Measurements from ENCODE around the gene LLGL2.
A peak's percentile ranks its signal among the peaks of the same experiment; 100 is the strongest.

Gene LLGL2

DNA sequence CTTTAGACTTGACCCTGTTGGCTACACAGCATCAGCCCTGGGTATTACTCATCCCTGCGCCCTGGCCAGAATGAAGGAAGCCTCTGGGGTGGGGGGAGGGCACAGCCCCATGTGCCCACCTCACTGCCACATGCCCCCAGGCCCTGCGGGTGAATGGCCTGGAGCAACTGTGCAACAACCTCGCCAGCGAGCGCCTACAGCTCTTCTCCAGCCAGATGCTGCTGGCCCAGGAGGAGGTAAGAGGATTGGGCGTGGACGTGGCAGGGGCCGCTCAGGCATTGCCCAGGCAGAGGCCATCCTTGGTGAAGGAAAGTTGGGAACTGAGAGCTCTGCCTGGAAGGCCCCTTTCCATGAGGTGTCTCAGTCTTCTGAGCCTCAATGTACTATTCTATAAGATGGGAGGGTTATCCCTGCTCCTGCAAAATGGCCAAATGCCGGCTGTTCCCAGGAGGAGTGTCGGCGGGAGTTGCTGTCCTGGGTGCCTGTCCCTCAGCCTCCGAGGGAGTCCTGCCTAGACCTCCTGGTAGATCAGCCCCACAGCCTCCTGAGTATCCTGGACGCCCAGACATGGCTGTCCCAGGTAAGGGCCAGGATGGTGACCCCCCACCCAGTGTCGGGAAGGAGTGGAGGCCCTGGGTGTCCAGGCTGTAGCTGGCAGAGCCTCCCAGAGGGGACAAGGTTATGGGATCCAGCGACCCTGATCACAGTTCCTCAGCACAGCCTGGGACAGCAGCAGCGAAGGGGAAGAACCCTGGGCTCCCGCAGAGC lies 71.0 kb downstream of the LLGL2 start:
- H3K4me3 ChIP-seq (ENCODE audit: insufficient read depth, low read depth, low read length, poor library complexity, severe bottlenecking), result no peak overlapping the region
- no peak for DNase-seq
- no peaks in the 10 kb centered on the region for H3K36me3 ChIP-seq (ENCODE audit: control insufficient read depth, insufficient read depth, low read length)
- H3K4me1 ChIP-seq (ENCODE audit: control insufficient read depth, insufficient read depth, low read length, poor library complexity, severe bottlenecking), result no peaks in the 10 kb centered on the region
- no peaks in the 10 kb centered on the region for H3K9me3 ChIP-seq (ENCODE audit: control insufficient read depth, low read length)
- no peaks in the 10 kb centered on the region for H3K27me3 ChIP-seq (replicated peaks; ENCODE audit: control insufficient read depth, insufficient read depth, low read length, poor library complexity, severe bottlenecking)
- H3K27ac ChIP-seq (ENCODE audit: insufficient read depth, low read length, poor library complexity, severe bottlenecking), result no peak overlapping the region

DNA sequence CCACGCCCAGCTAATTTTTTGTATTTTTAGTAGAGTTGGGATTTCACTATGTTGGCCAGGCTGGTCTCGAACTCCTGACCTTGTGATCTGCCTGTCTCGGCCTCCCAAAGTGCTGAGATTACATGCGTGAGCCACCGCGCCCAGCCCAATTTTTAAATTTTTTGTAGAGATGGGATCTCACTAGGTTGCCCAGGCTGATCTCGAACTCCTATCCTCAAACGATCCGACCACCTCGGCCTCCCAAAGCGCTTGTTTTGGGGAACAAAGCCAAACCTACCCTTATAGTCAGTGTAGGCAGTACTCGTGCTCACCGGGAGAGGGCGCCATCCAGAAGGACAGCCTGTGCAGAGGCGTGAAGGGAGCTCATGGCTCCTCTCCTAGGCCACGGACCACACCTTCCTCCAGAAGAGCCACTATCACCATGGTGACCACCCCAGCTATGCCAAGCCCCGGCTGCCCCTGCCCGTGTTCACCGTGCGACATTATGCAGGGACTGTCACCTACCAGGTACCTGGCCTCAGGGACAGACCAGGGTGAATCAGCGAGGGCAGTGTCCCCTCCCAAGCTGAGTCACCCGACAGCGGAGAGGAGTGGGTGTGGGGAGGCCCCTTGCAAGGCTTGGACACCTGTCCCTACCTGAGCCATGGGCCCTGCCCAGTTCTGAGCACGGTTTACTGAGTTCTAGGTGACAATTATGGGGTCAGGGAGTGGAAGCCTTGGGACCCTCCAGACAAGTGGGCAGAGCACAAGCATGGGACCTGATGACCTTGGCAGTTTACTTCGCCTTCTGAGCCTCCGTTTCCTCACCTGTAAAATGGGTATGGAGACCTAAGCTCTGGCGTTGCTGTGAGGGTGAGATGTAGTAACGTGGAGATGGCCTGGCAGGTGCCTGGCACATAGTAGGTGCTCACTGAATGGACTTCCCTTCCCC lies 75.8 kb downstream of the LLGL2 start:
- DNase-seq, result peak; percentile 28 to 49 (median 38)
- H3K9me3 ChIP-seq (ENCODE audit: control insufficient read depth, low read length), result no peaks in the 10 kb centered on the region
- H3K27ac ChIP-seq (ENCODE audit: insufficient read depth, low read length, poor library complexity, severe bottlenecking), result no peak overlapping the region
- H3K36me3 ChIP-seq (ENCODE audit: control insufficient read depth, insufficient read depth, low read length), result no peaks in the 10 kb centered on the region
- H3K4me1 ChIP-seq (ENCODE audit: control insufficient read depth, insufficient read depth, low read length, poor library complexity, severe bottlenecking), result no peaks in the 10 kb centered on the region
- H3K4me3 ChIP-seq (ENCODE audit: insufficient read depth, low read depth, low read length, poor library complexity, severe bottlenecking), result no peak overlapping the region
- no peaks in the 10 kb centered on the region for H3K27me3 ChIP-seq (replicated peaks; ENCODE audit: control insufficient read depth, insufficient read depth, low read length, poor library complexity, severe bottlenecking)

DNA sequence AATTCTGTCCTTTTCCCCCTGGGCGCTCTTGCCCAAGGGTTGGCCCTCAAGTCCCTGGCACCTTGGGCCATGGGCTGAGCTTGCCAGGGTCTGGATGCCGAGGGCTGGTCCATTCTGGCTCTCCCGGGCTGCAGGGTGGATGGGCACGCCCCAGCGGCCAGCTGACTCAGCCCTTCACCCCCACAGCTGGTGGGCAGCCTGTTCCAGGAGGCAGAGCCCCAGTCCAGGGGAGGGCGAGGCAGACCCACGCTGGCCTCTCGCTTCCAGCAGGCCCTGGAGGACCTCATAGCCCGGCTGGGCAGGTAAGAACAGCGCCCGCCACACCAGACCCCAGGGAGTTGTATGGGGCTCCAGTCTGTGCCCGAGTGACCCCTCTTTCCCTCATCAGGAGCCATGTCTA lies 77.1 kb downstream of the LLGL2 start:
- Histone ChIP-seq H3K36me3 (ENCODE audit: control insufficient read depth, insufficient read depth, low read length) (no peaks in the 10 kb centered on the region), H3K27ac (ENCODE audit: insufficient read depth, low read length, poor library complexity, severe bottlenecking) (no peak overlapping the region), H3K9me3 (ENCODE audit: control insufficient read depth, low read length) (no peaks in the 10 kb centered on the region), H3K4me3 (ENCODE audit: insufficient read depth, low read depth, low read length, poor library complexity, severe bottlenecking) (no peak overlapping the region), H3K4me1 (ENCODE audit: control insufficient read depth, insufficient read depth, low read length, poor library complexity, severe bottlenecking) (no peaks in the 10 kb centered on the region), H3K27me3 (replicated peaks; ENCODE audit: control insufficient read depth, insufficient read depth, low read length, poor library complexity, severe bottlenecking) (no peaks in the 10 kb centered on the region)
- DNase-seq, result no peak

DNA sequence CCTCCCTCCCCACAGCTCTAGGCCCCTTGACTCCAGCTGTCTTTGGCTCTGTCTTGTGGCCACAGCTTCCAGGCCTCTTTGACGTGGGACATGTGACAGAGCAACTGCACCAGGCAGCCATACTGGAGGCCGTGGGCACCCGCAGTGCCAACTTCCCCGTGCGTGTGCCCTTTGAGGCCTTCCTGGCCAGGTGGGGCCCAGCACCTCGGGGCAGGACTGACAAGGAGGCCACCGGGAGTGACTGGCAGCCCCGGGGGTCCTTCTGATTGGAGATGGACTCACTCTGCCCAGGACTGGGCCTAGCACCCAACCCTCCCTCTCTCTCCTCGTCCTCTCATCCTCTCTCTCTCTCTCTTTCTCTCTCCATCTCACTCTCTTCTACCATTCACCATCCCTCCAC lies 77.6 kb downstream of the LLGL2 start:
- DNase-seq, result no peak
- Histone ChIP-seq H3K27me3 (replicated peaks; ENCODE audit: control insufficient read depth, insufficient read depth, low read length, poor library complexity, severe bottlenecking) (no peaks in the 10 kb centered on the region), H3K4me1 (ENCODE audit: control insufficient read depth, insufficient read depth, low read length, poor library complexity, severe bottlenecking) (no peaks in the 10 kb centered on the region), H3K27ac (ENCODE audit: insufficient read depth, low read length, poor library complexity, severe bottlenecking) (no peak overlapping the region), H3K36me3 (ENCODE audit: control insufficient read depth, insufficient read depth, low read length) (no peaks in the 10 kb centered on the region), H3K4me3 (ENCODE audit: insufficient read depth, low read depth, low read length, poor library complexity, severe bottlenecking) (no peak overlapping the region), H3K9me3 (ENCODE audit: control insufficient read depth, low read length) (no peaks in the 10 kb centered on the region)

DNA sequence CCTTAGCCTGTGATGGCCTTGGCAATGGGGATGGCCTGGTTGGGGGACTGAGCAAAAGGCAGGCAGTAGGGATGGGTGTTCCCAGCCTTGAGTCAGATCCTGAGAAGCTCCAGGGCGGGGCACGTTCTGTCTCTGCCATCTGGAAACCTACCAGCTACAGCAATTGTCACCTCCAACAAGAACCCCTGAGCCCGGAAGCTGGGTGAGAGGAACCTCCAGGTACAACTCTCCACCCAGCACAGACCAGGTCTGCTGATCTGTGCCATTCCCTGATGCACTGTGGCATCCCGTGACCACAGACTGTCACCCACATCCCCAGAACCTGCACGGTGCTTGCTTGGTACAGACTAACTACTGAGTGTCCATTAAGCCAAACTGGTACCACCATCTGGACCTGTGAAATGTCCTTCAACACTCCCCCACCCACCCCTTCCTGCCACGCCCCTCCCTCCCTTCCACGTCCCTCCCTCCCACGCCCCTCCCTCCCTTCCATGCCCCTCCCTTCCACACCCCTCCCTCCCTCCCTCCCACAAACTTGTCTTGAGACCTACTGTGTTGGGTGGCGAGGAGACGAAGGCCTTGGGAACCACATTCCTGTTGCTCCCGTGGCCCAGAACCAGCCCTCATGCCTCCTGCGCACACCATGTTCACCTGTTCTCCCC lies 78.7 kb downstream of the LLGL2 start:
- Histone ChIP-seq H3K27me3 (replicated peaks; ENCODE audit: control insufficient read depth, insufficient read depth, low read length, poor library complexity, severe bottlenecking) (no peaks in the 10 kb centered on the region), H3K4me1 (ENCODE audit: control insufficient read depth, insufficient read depth, low read length, poor library complexity, severe bottlenecking) (no peaks in the 10 kb centered on the region), H3K36me3 (ENCODE audit: control insufficient read depth, insufficient read depth, low read length) (no peaks in the 10 kb centered on the region), H3K4me3 (ENCODE audit: insufficient read depth, low read depth, low read length, poor library complexity, severe bottlenecking) (no peak overlapping the region), H3K27ac (ENCODE audit: insufficient read depth, low read length, poor library complexity, severe bottlenecking) (no peak overlapping the region), H3K9me3 (ENCODE audit: control insufficient read depth, low read length) (no peaks in the 10 kb centered on the region)
- DNase-seq, result no peak

DNA sequence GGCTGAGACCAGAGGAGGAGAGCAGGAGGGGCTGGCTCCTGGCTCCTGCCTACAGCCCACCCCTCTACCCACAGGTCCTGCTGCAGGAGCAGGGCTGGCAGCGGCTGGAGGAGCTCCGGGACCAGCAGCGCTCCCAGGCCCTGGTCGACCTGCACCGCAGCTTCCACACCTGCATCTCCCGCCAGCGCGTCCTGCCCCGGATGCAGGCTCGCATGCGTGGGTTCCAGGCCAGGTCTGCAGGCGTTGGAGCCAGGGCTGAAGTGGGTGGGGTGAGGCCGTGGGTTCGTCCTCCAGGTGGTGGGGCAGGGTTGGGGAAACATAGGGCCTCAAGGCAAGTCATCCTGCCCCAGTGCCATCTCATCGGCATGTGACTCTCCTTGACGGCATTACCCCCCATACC lies 80.3 kb downstream of the LLGL2 start:
- Histone ChIP-seq H3K36me3 (ENCODE audit: control insufficient read depth, insufficient read depth, low read length) (no peaks in the 10 kb centered on the region), H3K4me1 (ENCODE audit: control insufficient read depth, insufficient read depth, low read length, poor library complexity, severe bottlenecking) (no peaks in the 10 kb centered on the region), H3K27ac (ENCODE audit: insufficient read depth, low read length, poor library complexity, severe bottlenecking) (no peak overlapping the region), H3K9me3 (ENCODE audit: control insufficient read depth, low read length) (no peaks in the 10 kb centered on the region), H3K4me3 (ENCODE audit: insufficient read depth, low read depth, low read length, poor library complexity, severe bottlenecking) (no peak overlapping the region), H3K27me3 (replicated peaks; ENCODE audit: control insufficient read depth, insufficient read depth, low read length, poor library complexity, severe bottlenecking) (no peaks in the 10 kb centered on the region)
- DNase-seq, result no peak

DNA sequence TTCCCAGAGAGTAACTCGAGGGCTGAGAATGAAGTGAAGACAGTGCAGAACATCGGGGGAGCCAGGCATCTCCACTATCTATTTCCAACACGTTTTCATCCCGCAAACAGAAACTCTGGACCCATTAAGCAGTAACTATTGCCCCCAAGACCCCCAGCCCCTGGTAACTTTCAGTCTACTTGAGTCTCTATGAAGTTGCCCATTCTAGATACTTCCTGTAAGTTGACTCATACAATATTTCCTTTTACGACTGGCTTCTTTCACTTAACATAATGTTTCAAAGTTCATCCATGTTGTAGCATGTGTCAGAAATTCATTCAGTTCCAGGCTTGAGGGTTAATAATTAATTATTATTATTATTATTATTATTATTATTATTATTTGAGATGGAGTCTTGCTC lies 81.6 kb downstream of the LLGL2 start:
- no peaks in the 10 kb centered on the region for H3K4me1 ChIP-seq (ENCODE audit: control insufficient read depth, insufficient read depth, low read length, poor library complexity, severe bottlenecking)
- H3K27me3 ChIP-seq (replicated peaks; ENCODE audit: control insufficient read depth, insufficient read depth, low read length, poor library complexity, severe bottlenecking), result no peaks in the 10 kb centered on the region
- H3K27ac ChIP-seq (ENCODE audit: insufficient read depth, low read length, poor library complexity, severe bottlenecking), result no peak overlapping the region
- H3K36me3 ChIP-seq (ENCODE audit: control insufficient read depth, insufficient read depth, low read length), result no peaks in the 10 kb centered on the region
- DNase-seq, result no peak
- no peak overlapping the region for H3K4me3 ChIP-seq (ENCODE audit: insufficient read depth, low read depth, low read length, poor library complexity, severe bottlenecking)
- no peaks in the 10 kb centered on the region for H3K9me3 ChIP-seq (ENCODE audit: control insufficient read depth, low read length)

DNA sequence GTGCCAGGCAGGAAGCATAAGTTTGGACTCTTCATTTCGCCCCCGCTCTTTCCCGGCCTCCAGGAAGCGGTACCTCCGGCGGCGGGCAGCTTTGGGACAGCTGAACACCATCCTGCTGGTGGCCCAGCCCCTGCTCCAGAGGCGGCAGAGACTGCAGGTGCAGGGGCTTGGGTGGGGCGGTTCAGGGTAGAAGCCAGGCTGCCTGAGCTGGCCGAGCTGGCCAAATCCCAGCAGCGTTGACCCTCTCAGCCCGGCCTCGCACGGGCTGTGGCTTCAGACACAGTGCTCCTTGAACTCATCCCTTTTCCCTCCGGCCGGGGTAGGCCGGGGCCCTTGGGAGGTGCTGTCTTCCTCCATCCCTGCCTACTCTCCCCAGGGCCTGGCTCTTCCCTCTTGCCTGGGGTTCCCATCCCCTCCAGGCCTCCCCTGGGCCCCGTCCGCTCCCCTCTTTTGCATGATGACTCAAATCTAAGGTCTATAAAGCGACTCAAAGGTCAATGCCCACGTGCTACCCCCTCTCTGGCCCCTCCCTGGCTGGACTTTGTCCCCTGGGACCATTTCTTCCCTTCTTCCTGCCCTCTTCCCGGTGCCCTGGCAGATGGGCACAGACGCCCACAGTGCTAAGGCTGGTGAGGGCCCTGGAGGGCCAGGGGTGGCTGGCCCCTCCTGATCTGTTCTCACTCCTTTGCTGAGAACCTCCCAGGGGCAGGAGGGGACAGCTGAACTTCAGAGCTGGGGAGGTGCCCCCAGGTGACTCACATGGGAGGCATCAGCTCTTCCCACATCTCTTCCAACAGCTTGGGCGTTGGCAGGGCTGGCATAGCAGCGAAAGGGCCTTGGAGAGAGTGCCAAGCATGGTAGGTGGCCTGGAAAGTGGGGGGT lies 84.8 kb downstream of the LLGL2 start:
- H3K4me1 ChIP-seq (ENCODE audit: control insufficient read depth, insufficient read depth, low read length, poor library complexity, severe bottlenecking), result no peaks in the 10 kb centered on the region

DNA sequence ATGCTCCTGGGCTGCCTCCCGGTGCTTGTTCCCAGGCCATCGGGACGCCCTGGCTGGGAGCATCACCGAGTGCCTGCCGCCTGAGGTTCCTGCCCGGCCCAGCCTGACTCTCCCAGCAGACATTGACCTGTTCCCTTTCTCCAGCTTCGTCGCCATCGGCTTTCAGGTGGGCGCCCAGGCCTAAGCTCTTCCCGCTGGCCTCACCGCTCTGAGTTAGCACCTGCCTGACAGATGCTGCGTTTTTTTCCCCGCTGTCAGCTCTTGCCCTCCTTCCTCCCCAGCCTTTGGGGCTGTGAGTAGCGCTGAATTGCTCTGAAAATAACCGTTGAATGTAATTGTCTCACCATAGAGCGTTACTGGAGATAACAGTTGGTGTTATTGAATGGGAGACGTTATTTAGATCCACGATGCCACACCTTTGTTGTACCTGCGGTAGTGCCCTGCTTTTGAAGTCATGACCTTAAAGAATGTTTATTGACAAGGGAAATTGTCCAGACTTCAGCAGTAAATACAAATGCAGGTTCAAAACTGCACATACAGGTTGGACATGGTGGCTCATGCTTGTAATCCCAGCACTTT lies 86.4 kb downstream of the LLGL2 start:
- Histone ChIP-seq H3K27ac (ENCODE audit: insufficient read depth, low read length, poor library complexity, severe bottlenecking) (no peak overlapping the region), H3K36me3 (ENCODE audit: control insufficient read depth, insufficient read depth, low read length) (no peaks in the 10 kb centered on the region), H3K9me3 (ENCODE audit: control insufficient read depth, low read length) (no peaks in the 10 kb centered on the region), H3K27me3 (replicated peaks; ENCODE audit: control insufficient read depth, insufficient read depth, low read length, poor library complexity, severe bottlenecking) (no peaks in the 10 kb centered on the region), H3K4me3 (ENCODE audit: insufficient read depth, low read depth, low read length, poor library complexity, severe bottlenecking) (no peak overlapping the region), H3K4me1 (ENCODE audit: control insufficient read depth, insufficient read depth, low read length, poor library complexity, severe bottlenecking) (no peaks in the 10 kb centered on the region)
- DNase-seq, result no peak

More for the DNA sequence above, 84.8 kb downstream of the LLGL2 start:
- DNase-seq, result no peak
- H3K27ac ChIP-seq (ENCODE audit: insufficient read depth, low read length, poor library complexity, severe bottlenecking), result no peak overlapping the region
- H3K4me3 ChIP-seq (ENCODE audit: insufficient read depth, low read depth, low read length, poor library complexity, severe bottlenecking), result no peak overlapping the region
- H3K27me3 ChIP-seq (replicated peaks; ENCODE audit: control insufficient read depth, insufficient read depth, low read length, poor library complexity, severe bottlenecking), result no peaks in the 10 kb centered on the region
- H3K36me3 ChIP-seq (ENCODE audit: control insufficient read depth, insufficient read depth, low read length), result no peaks in the 10 kb centered on the region
- no peaks in the 10 kb centered on the region for H3K9me3 ChIP-seq (ENCODE audit: control insufficient read depth, low read length)

Measured in effector memory CD4-positive, alpha-beta T cell (primary cell).